GM20000 (cell line): ENCODE results near the gene ZNF365.

Experiments
- DNase-seq: peaks from one replicate; pipeline ENCODE4 v3.0.0; 2012; ENCODE audit warnings: low spot score
- TF ChIP-seq, protein P1 (sequence below): IDR thresholded peaks from 2 replicates; pipeline ENCODE4 v1.5.1; 2012; ENCODE audit warnings: mild to moderate bottlenecking, control low read depth; ENCODE audit errors: extremely low read depth, missing control alignments

ZNF365 gene, protein sequence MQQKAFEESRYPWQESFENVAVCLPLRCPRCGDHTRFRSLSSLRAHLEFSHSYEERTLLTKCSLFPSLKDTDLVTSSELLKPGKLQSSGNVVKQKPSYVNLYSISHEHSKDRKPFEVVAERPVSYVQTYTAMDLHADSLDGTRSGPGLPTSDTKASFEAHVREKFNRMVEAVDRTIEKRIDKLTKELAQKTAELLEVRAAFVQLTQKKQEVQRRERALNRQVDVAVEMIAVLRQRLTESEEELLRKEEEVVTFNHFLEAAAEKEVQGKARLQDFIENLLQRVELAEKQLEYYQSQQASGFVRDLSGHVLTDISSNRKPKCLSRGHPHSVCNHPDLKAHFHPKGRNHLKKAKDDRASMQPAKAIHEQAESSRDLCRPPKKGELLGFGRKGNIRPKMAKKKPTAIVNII

GRCh38 chr10:62373995-62374861 is at the start of gene ZNF365:
Gene ZNF365, plus strand, starts transcription at chr10:62374369. Its CDS starts 1,825 bp downstream, at chr10:62376194.
- DNase-seq = peak; percentile 38
- TF ChIP-seq, protein P1, sequence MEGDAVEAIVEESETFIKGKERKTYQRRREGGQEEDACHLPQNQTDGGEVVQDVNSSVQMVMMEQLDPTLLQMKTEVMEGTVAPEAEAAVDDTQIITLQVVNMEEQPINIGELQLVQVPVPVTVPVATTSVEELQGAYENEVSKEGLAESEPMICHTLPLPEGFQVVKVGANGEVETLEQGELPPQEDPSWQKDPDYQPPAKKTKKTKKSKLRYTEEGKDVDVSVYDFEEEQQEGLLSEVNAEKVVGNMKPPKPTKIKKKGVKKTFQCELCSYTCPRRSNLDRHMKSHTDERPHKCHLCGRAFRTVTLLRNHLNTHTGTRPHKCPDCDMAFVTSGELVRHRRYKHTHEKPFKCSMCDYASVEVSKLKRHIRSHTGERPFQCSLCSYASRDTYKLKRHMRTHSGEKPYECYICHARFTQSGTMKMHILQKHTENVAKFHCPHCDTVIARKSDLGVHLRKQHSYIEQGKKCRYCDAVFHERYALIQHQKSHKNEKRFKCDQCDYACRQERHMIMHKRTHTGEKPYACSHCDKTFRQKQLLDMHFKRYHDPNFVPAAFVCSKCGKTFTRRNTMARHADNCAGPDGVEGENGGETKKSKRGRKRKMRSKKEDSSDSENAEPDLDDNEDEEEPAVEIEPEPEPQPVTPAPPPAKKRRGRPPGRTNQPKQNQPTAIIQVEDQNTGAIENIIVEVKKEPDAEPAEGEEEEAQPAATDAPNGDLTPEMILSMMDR = no peak

DNA sequence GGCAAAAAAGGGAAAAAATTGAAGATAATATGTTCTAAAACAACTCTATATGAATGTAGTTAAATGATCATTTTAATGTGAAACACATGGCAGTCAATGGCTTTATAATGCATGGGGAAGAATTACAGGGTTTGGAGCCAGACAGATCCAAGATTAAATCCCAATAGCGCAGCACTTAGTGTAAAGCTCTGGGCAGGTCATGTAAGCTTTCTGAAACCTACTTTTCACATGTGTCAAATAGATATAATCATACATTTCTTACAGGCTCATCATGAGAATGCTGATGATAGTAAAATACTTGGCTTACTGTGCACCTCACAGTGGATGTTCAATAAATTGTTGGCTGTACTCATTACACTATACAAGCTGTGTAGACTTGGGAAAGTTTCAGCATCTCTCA is 48.0 kb upstream of the ZNF365 start:
- no peak for DNase-seq
- TF ChIP-seq, protein P1 = no peak

DNA sequence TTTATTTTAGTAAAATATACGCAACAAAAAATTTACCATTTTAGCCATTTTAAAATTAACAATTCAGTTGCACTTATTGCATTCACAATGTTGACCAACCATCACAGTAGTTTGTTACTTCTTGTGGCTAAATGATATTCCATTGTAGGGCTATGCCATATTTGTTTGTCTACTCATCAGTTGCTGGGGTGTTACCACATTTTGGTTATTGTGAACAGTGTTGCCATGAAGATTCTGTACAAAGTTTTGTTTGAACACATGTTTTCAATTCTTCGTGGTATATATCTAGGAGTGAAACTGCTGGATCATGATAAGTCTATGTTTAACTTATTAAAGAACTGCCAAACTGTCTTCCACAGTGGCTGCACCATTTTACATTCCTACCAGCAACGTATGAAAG is 46.3 kb upstream of the ZNF365 start:
- no peak for DNase-seq
- TF ChIP-seq, protein P1 = no peak

DNA sequence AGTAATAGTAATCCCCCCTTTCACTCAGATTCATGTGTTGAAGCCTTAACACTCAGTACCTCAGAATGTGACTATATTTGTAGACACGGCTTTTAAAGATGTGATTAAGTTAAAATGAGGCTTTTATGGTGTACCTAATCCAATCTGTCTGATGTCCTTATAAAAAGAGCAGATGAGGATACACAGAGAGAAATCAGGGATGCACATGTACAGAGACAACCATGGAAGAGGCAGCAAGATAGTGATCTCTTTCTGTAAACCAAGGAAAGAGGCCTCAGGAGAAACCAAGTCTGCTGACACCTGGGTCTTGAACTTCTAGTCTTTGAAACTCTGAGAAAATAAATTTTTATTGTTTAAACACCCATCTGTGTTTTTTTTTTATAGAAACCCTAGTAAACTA is 44.0 kb upstream of the ZNF365 start:
- no peak for DNase-seq
- TF ChIP-seq, protein P1 = no peak

GRCh38 chr10:62332406-62332805 is 41.8 kb upstream of the ZNF365 start:
- DNase-seq = no peak
- TF ChIP-seq, protein P1 = no peak

DNA sequence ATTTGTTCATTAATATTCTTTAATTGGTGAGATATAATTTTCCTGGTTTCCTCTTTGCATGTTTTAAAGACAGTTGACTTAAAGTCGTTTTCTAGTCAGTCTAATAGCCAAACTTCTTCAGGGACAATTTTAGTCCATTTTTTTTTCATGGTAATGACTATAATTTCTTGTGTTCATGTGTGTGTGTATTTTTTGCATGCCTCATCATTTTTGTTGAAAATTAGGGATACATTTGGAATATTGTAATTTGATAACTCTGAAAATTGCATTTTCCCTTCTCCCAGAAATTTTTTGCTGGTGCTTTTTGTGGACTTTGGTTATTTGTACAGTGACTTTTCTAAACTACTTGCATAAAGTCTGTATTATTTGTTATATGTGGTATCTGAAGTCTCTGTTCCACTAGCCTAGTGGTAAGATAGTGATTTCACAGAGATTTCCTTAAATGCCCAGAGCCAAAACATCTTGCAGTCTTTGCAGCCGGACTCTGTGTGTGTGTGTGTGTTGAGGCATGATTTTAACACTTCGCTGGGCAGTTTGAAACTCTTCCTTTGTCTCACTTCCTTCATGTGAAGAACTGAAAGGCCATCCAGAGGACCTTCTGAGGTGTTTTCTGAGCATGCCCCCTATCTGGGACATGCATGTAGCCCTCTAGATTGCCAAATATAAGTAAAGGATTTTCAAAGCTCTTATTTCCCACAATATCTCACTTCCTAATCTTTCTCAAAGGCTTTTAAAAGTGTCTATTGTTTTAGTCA is 40.9 kb upstream of the ZNF365 start:
- DNase-seq = no peak
- TF ChIP-seq, protein P1 = no peak
